GM12892 (cell line): ENCODE data around the gene CRYGN.

Experiments used
- POLR2A ChIP-seq: IDR thresholded peaks from 2 replicates; pipeline ENCODE4 v1.6.1; 2011; ENCODE audit warnings: low read depth, low read length, control low read depth
- POLR2AphosphoS5 ChIP-seq: IDR thresholded peaks from 2 replicates; pipeline ENCODE4 v1.6.1; 2011; ENCODE audit warnings: low read depth, low read length, control low read depth
- TAF1 ChIP-seq: IDR thresholded peaks from 2 replicates; pipeline ENCODE4 v1.6.1; 2011; ENCODE audit warnings: low read depth, mild to moderate bottlenecking, control low read depth, low read length, borderline replicate concordance

DNA sequence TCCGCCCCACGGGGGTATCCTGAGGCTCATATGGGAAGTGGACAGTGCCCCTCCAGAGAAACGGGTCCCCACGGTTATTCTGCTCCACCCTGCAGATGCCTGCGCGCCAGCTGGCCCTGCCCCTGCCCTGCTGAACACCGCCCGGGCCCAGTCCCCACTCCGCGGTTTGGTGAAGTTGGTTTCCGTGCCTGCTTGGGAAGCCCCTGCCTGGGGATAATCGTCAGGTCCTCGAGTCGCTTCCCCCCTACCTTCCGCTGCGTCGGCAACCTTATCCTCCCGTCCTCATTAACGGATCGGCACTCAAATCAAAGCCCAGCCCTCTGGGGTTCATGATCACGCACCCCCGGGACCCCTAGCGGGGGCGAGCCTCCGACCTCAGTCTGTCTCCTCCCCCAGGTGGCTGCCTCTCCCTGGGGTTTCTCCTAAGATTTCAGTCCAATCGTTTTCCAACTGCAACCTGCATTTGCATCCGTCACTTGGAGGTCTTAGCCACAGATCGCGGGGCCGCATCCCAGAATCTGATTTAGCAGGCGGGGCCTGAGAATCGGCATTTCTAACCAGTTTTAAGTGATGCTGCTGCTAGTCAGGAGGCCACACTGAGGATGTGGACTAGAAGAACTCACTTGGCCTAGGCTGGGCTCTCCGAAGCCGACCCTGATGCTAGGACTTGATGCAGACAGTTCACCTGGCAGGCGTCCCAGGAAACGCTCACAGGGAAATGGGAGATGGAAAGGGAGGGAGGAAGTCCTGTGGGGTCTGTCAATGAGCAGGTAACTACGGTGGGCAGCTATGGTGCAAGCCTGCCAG is 57.7 kb downstream of the CRYGN start:
- TF ChIP-seq TAF1: no peak
- no peak for TF ChIP-seq POLR2A
- TF ChIP-seq POLR2AphosphoS5: no peak
